OCI-LY3 (cell line): Measurements from ENCODE around the gene BRD4.

ENCODE experiments used
- H2AFZ ChIP-seq: fragments of 200-600, 300-600 bp; shearing (Covaris generic); 2 replicates; pipeline ENCODE4 v1.6.0; 2014; ENCODE audit warnings: antibody characterized with exemption, low read depth, low read length
- H3K27ac ChIP-seq: fragments of 200-600, 300-600 bp; sonication (generic); 2 replicates; pipeline ENCODE4 v1.5.1; 2014; ENCODE audit warnings: mild to moderate bottlenecking, low read length, moderate library complexity, mixed read lengths
- H3K27me3 ChIP-seq: fragments of 200-600, 300-600 bp; sonication (generic); 2 replicates; pipeline ENCODE4 v1.6.1; 2014; ENCODE audit warnings: low read depth, low read length, mixed read lengths
- H3K36me3 ChIP-seq: fragments of 200-600, 300-600 bp; sonication (generic); replicated peaks from 2 replicates; pipeline ENCODE3; 2014; ENCODE audit warnings: low read depth, low read length, mixed read lengths
- H3K4me1 ChIP-seq: fragments of 300-600, 200-600 bp; sonication (generic); 2 replicates; pipeline ENCODE4 v1.6.1; 2014; ENCODE audit warnings: low read length, mixed read lengths
- H3K4me2 ChIP-seq: fragments of 200-600, 300-600 bp; sonication (generic); 2 replicates; pipeline ENCODE4 v1.6.1; 2014; ENCODE audit warnings: low read length, mixed read lengths
- H3K4me3 ChIP-seq: fragments of 300-600, 200-600 bp; sonication (generic); 2 replicates; pipeline ENCODE4 v1.5.1; 2014; ENCODE audit warnings: antibody characterized with exemption, mild to moderate bottlenecking, low read length, moderate library complexity
- H3K79me2 ChIP-seq: fragments of 300-600, 200-600 bp; shearing (Covaris generic); 2 replicates; pipeline ENCODE4 v1.6.1; 2014; ENCODE audit warnings: mild to moderate bottlenecking, low read length, mixed read lengths
- H3K9ac ChIP-seq: fragments of 300-600, 200-600 bp; shearing (Covaris generic); 2 replicates; pipeline ENCODE4 v1.6.0; 2014; ENCODE audit warnings: mild to moderate bottlenecking, low read length, moderate library complexity
- H3K9me3 ChIP-seq: fragments of 200-600, 300-600 bp; shearing (Covaris generic); 2 replicates; pipeline ENCODE4 v1.6.1; 2014; ENCODE audit warnings: low read length, mixed read lengths; ENCODE audit not compliant: insufficient read depth
- H4K20me1 ChIP-seq: fragments of 200-600, 300-600 bp; sonication (generic); 2 replicates; pipeline ENCODE4 v1.6.1; 2016; ENCODE audit warnings: low read length, mixed read lengths; ENCODE audit not compliant: insufficient read depth
- CTCF ChIP-seq: fragments of 200-600, 300-600 bp; sonication (generic); IDR thresholded peaks from 2 replicates; pipeline ENCODE4 v1.5.1; 2014; ENCODE audit warnings: antibody characterized with exemption, low read length, low read depth
- EZH2phosphoT487 ChIP-seq: fragments of 200-600 bp; shearing (Covaris generic); IDR thresholded peaks from 2 replicates; pipeline ENCODE4 v1.6.1; 2018; ENCODE audit warnings: antibody characterized with exemption, mixed run types, low read depth

The BRD4 gene

GRCh38 chr19:15234431-15235130, 97.8 kb downstream of the BRD4 start:
- no peak for TF ChIP-seq EZH2phosphoT487
- TF ChIP-seq CTCF: no peak
- Histone ChIP-seq H3K79me2 (no peaks in the 10 kb centered on the region), H3K4me2 (no peak overlapping the region), H3K4me3 (no peak overlapping the region), H2AFZ (no peak overlapping the region), H3K36me3 (peaks cover 28% of the 10 kb centered on the region), H4K20me1 (no peaks in the 10 kb centered on the region; the same call in 1 of the 2 replicates), H3K27ac (no peak overlapping the region), H3K9ac (no peak overlapping the region), H3K27me3 (no peaks in the 10 kb centered on the region), H3K9me3 (no peaks in the 10 kb centered on the region), H3K4me1 (no peaks in the 10 kb centered on the region)

DNA sequence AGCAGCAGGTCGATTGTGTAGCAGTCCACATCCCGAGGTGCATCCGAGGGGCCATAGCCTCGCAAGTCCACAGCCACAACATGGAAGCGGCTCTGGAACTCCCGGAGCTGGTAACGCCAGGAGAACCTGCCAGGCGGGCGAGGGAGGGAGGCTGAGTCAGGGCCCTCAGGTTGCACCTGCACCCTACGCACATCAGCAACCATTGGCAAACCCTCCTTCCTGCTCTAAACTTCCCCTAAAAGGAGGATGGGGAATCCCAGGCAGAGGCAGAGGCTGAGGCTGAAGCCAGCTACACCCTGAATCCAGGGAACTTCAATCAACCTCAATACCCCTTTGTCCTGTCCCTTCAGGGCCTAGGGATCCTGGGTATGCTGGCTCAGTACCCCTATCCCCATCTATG, 101.1 kb downstream of the BRD4 start:
- Histone ChIP-seq H3K27ac (no peak overlapping the region), H3K79me2 (no peaks in the 10 kb centered on the region), H3K4me3 (no peak overlapping the region), H3K9me3 (no peaks in the 10 kb centered on the region), H3K4me2 (no peak overlapping the region), H2AFZ (no peak overlapping the region), H3K27me3 (no peaks in the 10 kb centered on the region), H4K20me1 (no peaks in the 10 kb centered on the region), H3K4me1 (no peaks in the 10 kb centered on the region), H3K9ac (no peak overlapping the region), H3K36me3 (peaks cover 9% of the 10 kb centered on the region)
- no peak for TF ChIP-seq EZH2phosphoT487
- no peak for TF ChIP-seq CTCF

DNA sequence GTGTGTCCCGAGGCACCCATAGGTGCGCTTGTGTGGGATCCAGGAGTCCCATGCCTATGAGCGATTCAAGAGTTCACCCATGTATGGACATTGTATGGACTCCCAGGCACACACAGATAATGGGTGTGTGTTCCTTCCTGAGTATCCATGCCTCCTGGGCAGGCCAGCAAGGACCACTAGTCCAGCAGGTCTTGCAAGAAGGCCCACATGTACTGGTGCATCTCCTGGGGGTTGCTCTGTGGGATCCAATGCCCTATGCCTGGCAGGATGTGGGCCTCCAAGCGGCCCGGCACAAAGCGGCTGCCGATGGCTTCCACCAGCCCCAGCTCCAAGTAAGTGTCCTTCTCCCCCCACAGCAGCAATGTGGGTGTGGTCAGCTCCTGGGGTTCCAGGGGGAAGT, 105.1 kb downstream of the BRD4 start:
- H3K4me1 ChIP-seq: no peaks in the 10 kb centered on the region
- H2AFZ ChIP-seq: no peak overlapping the region
- no peak overlapping the region for H3K27ac ChIP-seq
- H3K4me2 ChIP-seq: no peak overlapping the region
- H3K36me3 ChIP-seq: peaks cover 2% of the 10 kb centered on the region
- H4K20me1 ChIP-seq: 0 out of 2 replicates have a peak, but pooled peaks cover 3% of the 10 kb centered on the region
- TF ChIP-seq EZH2phosphoT487: no peak
- no peak for TF ChIP-seq CTCF
- H3K4me3 ChIP-seq: no peak overlapping the region
- no peaks in the 10 kb centered on the region for H3K9me3 ChIP-seq
- H3K79me2 ChIP-seq: no peaks in the 10 kb centered on the region
- H3K9ac ChIP-seq: no peak overlapping the region
- H3K27me3 ChIP-seq: no peaks in the 10 kb centered on the region

GRCh38 chr19:15225760-15226159, 106.6 kb downstream of the BRD4 start:
- no peaks in the 10 kb centered on the region for H3K79me2 ChIP-seq
- TF ChIP-seq EZH2phosphoT487 (no peak), CTCF (no peak)
- H3K4me1 ChIP-seq: no peaks in the 10 kb centered on the region
- H3K36me3 ChIP-seq: peaks cover 2% of the 10 kb centered on the region
- no peak overlapping the region for H3K4me3 ChIP-seq
- H3K27ac ChIP-seq: no peak overlapping the region
- no peaks in the 10 kb centered on the region for H3K9me3 ChIP-seq
- no peak overlapping the region for H2AFZ ChIP-seq
- H3K4me2 ChIP-seq: no peak overlapping the region
- H3K27me3 ChIP-seq: no peaks in the 10 kb centered on the region
- 0 out of 2 replicates have a peak, but pooled peaks cover 3% of the 10 kb centered on the region for H4K20me1 ChIP-seq
- H3K9ac ChIP-seq: no peak overlapping the region
